ENCODE results near the gene CERK.

Gene CERK

GRCh38 chr22:46728470-46728869, 9.6 kb downstream of the CERK start:
- TF ChIP-seq POLR2A (IDR thresholded peaks at IDR 0.05; ENCODE audit: extremely low read depth, insufficient read length), result no peak
- TF ChIP-seq, protein P1, sequence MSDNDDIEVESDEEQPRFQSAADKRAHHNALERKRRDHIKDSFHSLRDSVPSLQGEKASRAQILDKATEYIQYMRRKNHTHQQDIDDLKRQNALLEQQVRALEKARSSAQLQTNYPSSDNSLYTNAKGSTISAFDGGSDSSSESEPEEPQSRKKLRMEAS (IDR thresholded peaks at IDR 0.05; ENCODE audit: low read depth, low read length), result no peak
- no peak for TF ChIP-seq MYC (IDR thresholded peaks at IDR 0.05; ENCODE audit: low read depth, low read length)
- TF ChIP-seq, protein P2, sequence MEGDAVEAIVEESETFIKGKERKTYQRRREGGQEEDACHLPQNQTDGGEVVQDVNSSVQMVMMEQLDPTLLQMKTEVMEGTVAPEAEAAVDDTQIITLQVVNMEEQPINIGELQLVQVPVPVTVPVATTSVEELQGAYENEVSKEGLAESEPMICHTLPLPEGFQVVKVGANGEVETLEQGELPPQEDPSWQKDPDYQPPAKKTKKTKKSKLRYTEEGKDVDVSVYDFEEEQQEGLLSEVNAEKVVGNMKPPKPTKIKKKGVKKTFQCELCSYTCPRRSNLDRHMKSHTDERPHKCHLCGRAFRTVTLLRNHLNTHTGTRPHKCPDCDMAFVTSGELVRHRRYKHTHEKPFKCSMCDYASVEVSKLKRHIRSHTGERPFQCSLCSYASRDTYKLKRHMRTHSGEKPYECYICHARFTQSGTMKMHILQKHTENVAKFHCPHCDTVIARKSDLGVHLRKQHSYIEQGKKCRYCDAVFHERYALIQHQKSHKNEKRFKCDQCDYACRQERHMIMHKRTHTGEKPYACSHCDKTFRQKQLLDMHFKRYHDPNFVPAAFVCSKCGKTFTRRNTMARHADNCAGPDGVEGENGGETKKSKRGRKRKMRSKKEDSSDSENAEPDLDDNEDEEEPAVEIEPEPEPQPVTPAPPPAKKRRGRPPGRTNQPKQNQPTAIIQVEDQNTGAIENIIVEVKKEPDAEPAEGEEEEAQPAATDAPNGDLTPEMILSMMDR (IDR thresholded peaks at IDR 0.05; ENCODE audit: low read depth, low read length), result no peak
- DNase-seq (ENCODE audit: low read depth), result no peak

GRCh38 chr22:46727813-46728364, 10.2 kb downstream of the CERK start:
- DNase-seq (ENCODE audit: low read depth), result no peak
- H3K4me3 ChIP-seq (ENCODE audit: low read depth, low read length), result no peak overlapping the region
- TF ChIP-seq MYC (IDR thresholded peaks at IDR 0.05; ENCODE audit: low read depth, low read length), result no peak
- TF ChIP-seq, protein P2 (IDR thresholded peaks at IDR 0.05; ENCODE audit: low read depth, low read length), result no peak
- TF ChIP-seq, protein P1 (IDR thresholded peaks at IDR 0.05; ENCODE audit: low read depth, low read length), result no peak
- no peak for TF ChIP-seq POLR2A (IDR thresholded peaks at IDR 0.05; ENCODE audit: extremely low read depth, insufficient read length)

More at GRCh38 chr22:46728470-46728869, 9.6 kb downstream of the CERK start:
- H3K4me3 ChIP-seq (ENCODE audit: low read depth, low read length), result no peak overlapping the region

DNA sequence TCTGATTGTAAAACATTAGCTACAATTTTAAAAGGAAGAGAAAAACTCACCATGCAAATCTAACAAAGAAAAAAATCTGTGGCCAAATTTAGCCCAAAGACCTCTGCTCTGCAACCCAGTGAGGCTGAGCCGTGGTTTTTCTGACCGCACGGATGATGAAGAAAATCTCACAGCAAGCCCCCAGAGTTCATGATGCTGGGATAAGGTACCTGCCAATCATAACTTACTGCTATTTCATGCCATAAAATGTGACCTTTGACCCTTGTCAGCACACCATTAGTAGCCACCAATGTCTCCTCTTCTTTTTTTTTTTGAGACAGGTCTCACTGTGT, 11.1 kb downstream of the CERK start:
- no peak overlapping the region for H3K4me3 ChIP-seq (ENCODE audit: low read depth, low read length)
- DNase-seq (ENCODE audit: low read depth), result no peak
- no peak for TF ChIP-seq POLR2A (IDR thresholded peaks at IDR 0.05; ENCODE audit: extremely low read depth, insufficient read length)
- TF ChIP-seq, protein P2 (IDR thresholded peaks at IDR 0.05; ENCODE audit: low read depth, low read length), result no peak
- TF ChIP-seq, protein P1 (IDR thresholded peaks at IDR 0.05; ENCODE audit: low read depth, low read length), result no peak
- TF ChIP-seq MYC (IDR thresholded peaks at IDR 0.05; ENCODE audit: low read depth, low read length), result no peak

DNA sequence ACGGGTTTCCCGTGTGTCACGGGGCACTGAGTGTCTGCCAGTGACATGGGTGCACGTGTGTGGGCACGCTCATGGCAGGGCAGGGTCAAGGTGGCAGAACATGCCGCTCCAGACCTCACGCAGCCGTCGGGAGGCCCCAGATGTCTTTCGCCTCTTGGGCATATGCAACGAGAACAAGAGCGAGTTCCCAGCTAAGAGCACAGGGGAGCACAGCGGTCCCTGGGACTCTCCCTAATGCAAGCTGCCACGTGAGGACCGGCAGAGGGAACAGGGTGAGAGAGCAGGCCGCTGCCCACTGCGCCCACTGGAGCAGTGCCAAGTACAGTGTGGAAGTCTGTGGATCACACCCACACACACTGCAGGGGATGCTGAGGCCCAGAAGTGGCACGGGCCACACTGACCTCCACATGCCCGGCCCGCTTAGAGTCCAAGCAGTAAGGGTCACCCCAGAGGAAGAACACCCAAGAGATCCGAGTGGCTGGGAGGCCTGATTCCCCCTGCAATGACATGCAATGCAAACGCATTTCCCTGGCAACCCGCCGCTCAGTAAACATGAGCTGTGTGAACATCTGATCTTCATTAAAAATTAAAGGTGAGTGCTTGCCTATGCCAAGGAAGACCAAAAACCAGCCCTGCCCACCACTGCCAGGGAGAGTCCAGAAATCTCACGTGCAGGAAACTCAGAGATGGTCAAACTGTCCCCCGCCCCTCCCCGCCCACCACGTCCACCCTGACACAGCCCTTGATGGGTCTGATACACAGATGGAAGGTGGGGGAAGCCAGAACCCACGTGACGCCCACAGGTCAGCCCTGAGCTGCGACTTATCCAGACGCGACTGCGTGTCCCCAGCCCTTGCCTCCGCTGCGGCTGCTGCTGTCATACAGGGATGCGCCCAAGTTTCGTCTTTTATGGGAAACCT, 11.7 kb downstream of the CERK start:
- no peak overlapping the region for H3K4me3 ChIP-seq (ENCODE audit: low read depth, low read length)
- no peak for DNase-seq (ENCODE audit: low read depth)
- no peak for TF ChIP-seq POLR2A (IDR thresholded peaks at IDR 0.05; ENCODE audit: extremely low read depth, insufficient read length)
- TF ChIP-seq MYC (IDR thresholded peaks at IDR 0.05; ENCODE audit: low read depth, low read length), result no peak
- TF ChIP-seq, protein P1 (IDR thresholded peaks at IDR 0.05; ENCODE audit: low read depth, low read length), result no peak
- TF ChIP-seq, protein P2 (IDR thresholded peaks at IDR 0.05; ENCODE audit: low read depth, low read length), result no peak

- no peak overlapping the region for H3K4me3 ChIP-seq (ENCODE audit: low read depth, low read length)
- no peak for DNase-seq (ENCODE audit: low read depth)
- TF ChIP-seq, protein P2 (IDR thresholded peaks at IDR 0.05; ENCODE audit: low read depth, low read length), result no peak
- TF ChIP-seq, protein P1 (IDR thresholded peaks at IDR 0.05; ENCODE audit: low read depth, low read length), result no peak
- no peak for TF ChIP-seq POLR2A (IDR thresholded peaks at IDR 0.05; ENCODE audit: extremely low read depth, insufficient read length)
- TF ChIP-seq MYC (IDR thresholded peaks at IDR 0.05; ENCODE audit: low read depth, low read length), result no peak
These were observed 13.0 kb downstream of the CERK start for GRCh38 chr22:46725096-46725495.

Measured in NB4 (cell line).